HG03045 (cell line): ENCODE measurements around the gene SPATA21.

Experiments
- ATAC-seq: cut with Tn5 transposase; IDR thresholded peaks from one replicate; pipeline ENCODE4 v1.9.1; 2021; ENCODE audit warnings: mild to moderate bottlenecking, moderate library complexity; ENCODE audit not compliant: unreplicated experiment

Gene SPATA21

GRCh38 chr1:16422041-16422440, 15.2 kb downstream of the SPATA21 start:
- ATAC-seq, result no peak

- ATAC-seq, result no peak
Observed at GRCh38 chr1:16421201-16421600, 16.0 kb downstream of the SPATA21 start.

GRCh38 chr1:16420424-16421118, 16.7 kb downstream of the SPATA21 start:
- ATAC-seq, result no peak

- ATAC-seq, result no peak
Observed at GRCh38 chr1:16418823-16419425, 18.3 kb downstream of the SPATA21 start.

GRCh38 chr1:16413191-16413590, 24.0 kb downstream of the SPATA21 start:
- ATAC-seq, result no peak

GRCh38 chr1:16410803-16411202, 26.4 kb downstream of the SPATA21 start:
- no peak for ATAC-seq

- ATAC-seq, result no peak
Observed at GRCh38 chr1:16409536-16410152, 27.6 kb downstream of the SPATA21 start.

- no peak for ATAC-seq
Observed at GRCh38 chr1:16406868-16407267, 30.4 kb downstream of the SPATA21 start.

- no peak for ATAC-seq
Observed at GRCh38 chr1:16405441-16405840, 31.8 kb downstream of the SPATA21 start.

GRCh38 chr1:16402742-16403141, 34.5 kb downstream of the SPATA21 start:
- ATAC-seq, result no peak

- no peak for ATAC-seq
Observed at GRCh38 chr1:16398371-16398953, 38.8 kb downstream of the SPATA21 start.

- no peak for ATAC-seq
Observed at GRCh38 chr1:16397120-16397519, 40.1 kb downstream of the SPATA21 start.

- no peak for ATAC-seq
Observed at GRCh38 chr1:16396591-16396990, 40.6 kb downstream of the SPATA21 start.

- no peak for ATAC-seq
Observed at GRCh38 chr1:16394977-16395376, 42.2 kb downstream of the SPATA21 start.

GRCh38 chr1:16393570-16394521, 43.4 kb downstream of the SPATA21 start:
- no peak for ATAC-seq

- ATAC-seq, result no peak
Observed at GRCh38 chr1:16392740-16393569, 44.3 kb downstream of the SPATA21 start.

- no peak for ATAC-seq
Observed at GRCh38 chr1:16391411-16391810, 45.8 kb downstream of the SPATA21 start.

GRCh38 chr1:16387201-16388188, 49.7 kb downstream of the SPATA21 start:
- ATAC-seq, result no peak
